OCI-LY7 (cell line): ENCODE data around the gene CNPY3. TPM values are rescaled to one million over a fixed set of nuclear protein-coding genes. Genes with fewer than 3 reads are reported as not detected.

ENCODE experiments used
- BruUV-seq: library from RNA; stranded (reverse); fragments of 400-500 nt; replicated peaks from 2 replicates; lab custom pipeline; 2021; lab: Mats Ljungman, UMichigan
- CTCF ChIA-PET: fragments of 300-600 bp; sonication (Branson Sonifier 250); formaldehyde crosslinking; loops from one replicate; lab custom pipeline; 2022; ENCODE audit warnings: antibody characterized with exemption; ENCODE audit not compliant: unreplicated experiment; lab: Charles Lee
- POLR2A ChIA-PET: fragments of 300-600 bp; sonication (Branson Sonifier 250); formaldehyde crosslinking; loops from one replicate; lab custom pipeline; 2022; ENCODE audit warnings: antibody characterized with exemption; lab: Charles Lee
- DNase-seq: peaks from one replicate; pipeline ENCODE4 v3.0.0-alpha.2; 2015; ENCODE audit warnings: low spot score
- H2AFZ ChIP-seq: fragments of 200-600 bp; sonication (generic), shearing (Covaris generic); 2 replicates; pipeline ENCODE4 v1.6.1; 2014; ENCODE audit warnings: mild to moderate bottlenecking, antibody characterized with exemption, low read length, moderate library complexity
- H3K27ac ChIP-seq: fragments of 200-600 bp; sonication (generic); 2 replicates; pipeline ENCODE4 v1.5.1; 2014; ENCODE audit warnings: mixed run types, low read depth, mild to moderate bottlenecking, moderate library complexity, low read length, inconsistent platforms; ENCODE audit not compliant: poor library complexity, severe bottlenecking
- H3K36me3 ChIP-seq: fragments of 200-600 bp; sonication (generic); 2 replicates; pipeline ENCODE4 v1.6.1; 2014; ENCODE audit warnings: mild to moderate bottlenecking, antibody characterized with exemption, low read length, moderate library complexity, mixed read lengths; ENCODE audit not compliant: insufficient read depth
- H3K4me1 ChIP-seq: fragments of 200-600 bp; sonication (generic); 2 replicates; pipeline ENCODE4 v1.5.1; 2014; ENCODE audit warnings: mild to moderate bottlenecking, low read length; ENCODE audit not compliant: insufficient read depth, poor library complexity, severe bottlenecking
- H3K4me2 ChIP-seq: fragments of 200-600 bp; sonication (generic); 2 replicates; pipeline ENCODE4 v1.6.1; 2014; ENCODE audit warnings: mild to moderate bottlenecking, low read length
- H3K4me3 ChIP-seq: fragments of 200-600 bp; sonication (generic); 2 replicates; pipeline ENCODE4 v1.5.1; 2014; ENCODE audit warnings: mild to moderate bottlenecking, low read depth, low read length; ENCODE audit not compliant: poor library complexity, severe bottlenecking
- H3K79me2 ChIP-seq: fragments of 200-600 bp; sonication (generic); 2 replicates; pipeline ENCODE4 v1.6.1; 2016; ENCODE audit warnings: low read depth, mild to moderate bottlenecking, low read length, moderate library complexity, mixed read lengths; ENCODE audit not compliant: insufficient read depth
- H3K9me2 ChIP-seq: fragments of 200-600 bp; sonication (generic); 2 replicates; pipeline ENCODE4 v1.6.1; 2016; ENCODE audit warnings: mild to moderate bottlenecking, low read length, mixed read lengths; ENCODE audit not compliant: insufficient read depth
- H3K9me3 ChIP-seq: fragments of 200-600 bp; sonication (generic); 2 replicates; pipeline ENCODE4 v1.6.1; 2014; ENCODE audit warnings: mild to moderate bottlenecking, mixed run types, low read length, mixed read lengths
- H4K20me1 ChIP-seq: fragments of 200-600 bp; sonication (generic); 2 replicates; pipeline ENCODE4 v1.6.1; 2014; ENCODE audit warnings: mild to moderate bottlenecking, antibody characterized with exemption, low read length, moderate library complexity, mixed read lengths; ENCODE audit not compliant: insufficient read depth
- EZH2phosphoT487 ChIP-seq: fragments of 200-600 bp; sonication (generic); IDR thresholded peaks from 2 replicates; pipeline ENCODE4 v1.6.1; 2018; ENCODE audit warnings: low read depth, borderline replicate concordance, mild to moderate bottlenecking, mixed run types, antibody characterized with exemption, low read length, moderate library complexity, mixed read lengths
- intact Hi-C: fragments of 100-400 bp; cut with micrococcal nuclease; formaldehyde crosslinking; loops from one replicate; pipeline ENCODE4 v1.10.0; 2022; ENCODE audit not compliant: unreplicated experiment
- total RNA-seq, 2 experiments: library from RNA; depleted of rRNA in 1 of 2; stranded (reverse); fragments of >200 nt in 1 of 2; shearing (Covaris generic) in 1 of 2; gene quantifications; 2 replicates each; pipeline ENCODE4 v1.2.3, GENCODE V29; 2014 to 2022
- TF ChIP-seq, protein P1 (sequence below): fragments of 200-600 bp; sonication (generic); conservative IDR thresholded peaks from 2 replicates; pipeline ENCODE4 v1.5.1; 2014; ENCODE audit warnings: mild to moderate bottlenecking, antibody characterized with exemption, low read length, moderate library complexity, mixed read lengths

CNPY3 gene
- total RNA-seq, 2 experiments from 2014 or later = 69.3 to 77.2 TPM

DNA sequence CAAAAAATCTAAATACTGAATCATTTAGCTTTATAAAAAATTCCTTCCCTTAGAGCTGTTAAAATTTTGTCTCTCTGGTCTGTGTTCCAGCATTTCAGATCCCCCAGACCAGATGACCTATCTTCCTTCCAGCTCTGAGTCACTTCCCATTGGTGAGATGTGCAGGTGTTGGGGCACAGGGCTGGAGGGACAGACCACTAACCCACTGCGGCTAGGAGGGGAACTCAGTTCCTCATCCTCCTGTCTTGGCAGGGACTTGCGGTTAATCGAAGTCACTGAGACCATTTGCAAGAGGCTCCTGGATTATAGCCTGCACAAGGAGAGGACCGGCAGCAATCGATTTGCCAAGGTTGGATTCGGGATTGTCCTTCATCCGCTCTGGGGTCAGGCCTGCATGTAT is 6.0 kb downstream of the CNPY3 start:
- Histone ChIP-seq H3K9me3 (no peaks in the 10 kb centered on the region), H2AFZ (no peak overlapping the region), H3K36me3 (peaks cover 97% of the 10 kb centered on the region), H3K9me2 (no peaks in the 10 kb centered on the region), H3K27ac (no peak overlapping the region), H3K4me3 (no peak overlapping the region), H3K79me2 (peaks cover 54% of the 10 kb centered on the region), H4K20me1 (peaks cover 25% of the 10 kb centered on the region), H3K4me1 (peaks cover 25% of the 10 kb centered on the region), H3K4me2 (no peak overlapping the region)
- intact Hi-C loops = no loop called here
- no peak for DNase-seq
- ChIA-PET CTCF (no interaction called here), POLR2A (interaction anchor here (0.5 to 1.2 kb wide), 4 partner anchors 11 to 635 kb away, joined by 3 to 6 read pairs (median 3); no protein-coding TSS in a partner anchor)
- no TSS peak for BruUV-seq
- TF ChIP-seq, protein P1, sequence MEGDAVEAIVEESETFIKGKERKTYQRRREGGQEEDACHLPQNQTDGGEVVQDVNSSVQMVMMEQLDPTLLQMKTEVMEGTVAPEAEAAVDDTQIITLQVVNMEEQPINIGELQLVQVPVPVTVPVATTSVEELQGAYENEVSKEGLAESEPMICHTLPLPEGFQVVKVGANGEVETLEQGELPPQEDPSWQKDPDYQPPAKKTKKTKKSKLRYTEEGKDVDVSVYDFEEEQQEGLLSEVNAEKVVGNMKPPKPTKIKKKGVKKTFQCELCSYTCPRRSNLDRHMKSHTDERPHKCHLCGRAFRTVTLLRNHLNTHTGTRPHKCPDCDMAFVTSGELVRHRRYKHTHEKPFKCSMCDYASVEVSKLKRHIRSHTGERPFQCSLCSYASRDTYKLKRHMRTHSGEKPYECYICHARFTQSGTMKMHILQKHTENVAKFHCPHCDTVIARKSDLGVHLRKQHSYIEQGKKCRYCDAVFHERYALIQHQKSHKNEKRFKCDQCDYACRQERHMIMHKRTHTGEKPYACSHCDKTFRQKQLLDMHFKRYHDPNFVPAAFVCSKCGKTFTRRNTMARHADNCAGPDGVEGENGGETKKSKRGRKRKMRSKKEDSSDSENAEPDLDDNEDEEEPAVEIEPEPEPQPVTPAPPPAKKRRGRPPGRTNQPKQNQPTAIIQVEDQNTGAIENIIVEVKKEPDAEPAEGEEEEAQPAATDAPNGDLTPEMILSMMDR = no peak
- no peak for TF ChIP-seq EZH2phosphoT487

DNA sequence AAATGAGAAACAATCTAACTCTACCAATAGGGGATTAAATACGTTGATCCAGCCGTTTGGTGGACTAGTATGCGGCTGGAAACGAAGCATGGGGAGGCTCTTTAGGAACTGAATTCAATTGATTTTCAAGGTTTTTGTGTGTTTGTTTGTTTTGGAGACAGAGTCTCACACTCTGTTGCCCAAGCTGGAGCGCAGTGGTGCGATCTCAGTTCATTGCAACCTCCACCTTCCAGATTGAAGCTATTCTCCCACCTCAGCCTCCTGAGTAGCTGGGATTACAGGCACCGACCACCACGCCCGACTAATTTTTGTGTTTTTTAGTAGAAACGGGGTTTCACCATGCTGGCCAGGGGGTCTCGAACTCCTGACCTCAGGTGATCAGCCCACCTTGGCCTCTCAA is 7.1 kb downstream of the CNPY3 start:
- H3K4me1 ChIP-seq = peaks cover 19% of the 10 kb centered on the region
- no peak overlapping the region for H3K4me2 ChIP-seq
- H2AFZ ChIP-seq = no peak overlapping the region
- H3K36me3 ChIP-seq = peaks cover 98% of the 10 kb centered on the region
- ChIA-PET CTCF (no interaction called here), POLR2A (no interaction called here)
- no peaks in the 10 kb centered on the region for H3K9me3 ChIP-seq
- TF ChIP-seq, protein P1 = no peak
- no peak for TF ChIP-seq EZH2phosphoT487
- H3K4me3 ChIP-seq = no peak overlapping the region
- no peak overlapping the region for H3K27ac ChIP-seq
- intact Hi-C loops = no loop called here
- DNase-seq = no peak
- peaks cover 43% of the 10 kb centered on the region for H3K79me2 ChIP-seq
- peaks cover 20% of the 10 kb centered on the region for H4K20me1 ChIP-seq
- no TSS peak for BruUV-seq
- no peaks in the 10 kb centered on the region for H3K9me2 ChIP-seq

DNA sequence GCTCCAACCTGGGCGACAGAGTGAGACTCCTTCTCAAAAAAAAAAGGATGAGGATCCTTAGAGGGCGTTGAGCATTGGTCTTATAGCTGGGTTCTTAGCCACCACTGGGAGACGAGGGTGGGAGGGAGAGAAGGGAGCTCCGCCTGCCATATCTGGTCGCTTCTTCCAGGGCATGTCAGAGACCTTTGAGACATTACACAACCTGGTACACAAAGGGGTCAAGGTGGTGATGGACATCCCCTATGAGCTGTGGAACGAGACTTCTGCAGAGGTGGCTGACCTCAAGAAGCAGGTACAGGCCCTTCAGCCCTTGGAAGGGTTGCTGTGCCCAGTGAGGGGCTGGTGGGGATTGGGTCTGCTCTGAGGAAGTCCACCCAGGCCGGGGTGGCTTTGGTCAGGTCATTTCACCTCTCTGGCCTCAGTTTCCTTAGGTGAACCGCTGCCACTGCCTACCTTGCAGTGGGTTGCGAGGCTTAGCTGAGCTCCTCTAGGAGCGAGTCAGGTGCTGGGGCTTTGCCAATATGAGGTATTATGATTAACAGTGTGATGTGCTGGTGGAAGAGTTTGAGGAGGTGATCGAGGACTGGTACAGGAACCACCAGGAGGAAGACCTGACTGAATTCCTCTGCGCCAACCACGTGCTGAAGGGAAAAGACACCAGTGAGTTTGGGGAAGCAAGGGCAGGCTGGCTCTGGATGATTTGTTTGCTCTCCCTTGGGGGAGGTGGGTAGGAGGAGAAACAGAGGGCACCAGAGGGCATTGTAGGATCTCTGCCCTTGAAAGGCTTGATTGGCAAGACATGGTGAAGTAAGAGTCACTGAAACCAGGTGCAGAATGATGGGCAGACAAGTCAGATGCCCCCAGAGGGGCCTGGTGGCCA is 8.5 kb downstream of the CNPY3 start:
- peaks cover 98% of the 10 kb centered on the region for H3K36me3 ChIP-seq
- intact Hi-C loops = no loop called here
- BruUV-seq = no TSS peak

More for the DNA sequence above, 8.5 kb downstream of the CNPY3 start:
- Histone ChIP-seq H3K9me3 (no peaks in the 10 kb centered on the region), H3K4me2 (no peak overlapping the region), H3K4me1 (peaks cover 5% of the 10 kb centered on the region), H3K79me2 (peaks cover 29% of the 10 kb centered on the region), H3K27ac (no peak overlapping the region), H4K20me1 (peaks cover 10% of the 10 kb centered on the region), H3K4me3 (no peak overlapping the region), H2AFZ (no peak overlapping the region), H3K9me2 (no peaks in the 10 kb centered on the region)
- DNase-seq = no peak
- ChIA-PET CTCF (interaction anchor here (0.7 kb wide), 1 partner anchor 24 kb away, joined by 4 read pairs; no protein-coding TSS in a partner anchor), POLR2A (interaction anchor here (1.0 kb wide), 1 partner anchor 23 kb away, joined by 3 read pairs; no protein-coding TSS in a partner anchor)
- TF ChIP-seq EZH2phosphoT487 = no peak
- TF ChIP-seq, protein P1 = no peak
